Mesenchymal stem cell (in vitro differentiated cells and primary cell): ENCODE measurements around the gene PNMA6E. TPM values are rescaled to one million over a fixed set of nuclear protein-coding genes. Genes with fewer than 3 reads are reported as not detected.

ENCODE experiments used
- small RNA-seq: library from polyadenylated mRNA; stranded (forward); fragments of <200 nt; extraction: miRNeasy Mini kit (QIAGEN cat#:217004); gene quantifications from one replicate; pipeline ENCODE3, GENCODE V24; 2013; ENCODE audit warnings: low read depth

The PNMA6E gene

Small RNA genes lying within 50 kb of the gene (small RNA-seq; reads per million reads assigned to genes)
- gene AC152007.1 (not detected), gene RN7SL667P (not detected)
